ENCODE measurements around the gene WHRN.

The WHRN gene

DNA sequence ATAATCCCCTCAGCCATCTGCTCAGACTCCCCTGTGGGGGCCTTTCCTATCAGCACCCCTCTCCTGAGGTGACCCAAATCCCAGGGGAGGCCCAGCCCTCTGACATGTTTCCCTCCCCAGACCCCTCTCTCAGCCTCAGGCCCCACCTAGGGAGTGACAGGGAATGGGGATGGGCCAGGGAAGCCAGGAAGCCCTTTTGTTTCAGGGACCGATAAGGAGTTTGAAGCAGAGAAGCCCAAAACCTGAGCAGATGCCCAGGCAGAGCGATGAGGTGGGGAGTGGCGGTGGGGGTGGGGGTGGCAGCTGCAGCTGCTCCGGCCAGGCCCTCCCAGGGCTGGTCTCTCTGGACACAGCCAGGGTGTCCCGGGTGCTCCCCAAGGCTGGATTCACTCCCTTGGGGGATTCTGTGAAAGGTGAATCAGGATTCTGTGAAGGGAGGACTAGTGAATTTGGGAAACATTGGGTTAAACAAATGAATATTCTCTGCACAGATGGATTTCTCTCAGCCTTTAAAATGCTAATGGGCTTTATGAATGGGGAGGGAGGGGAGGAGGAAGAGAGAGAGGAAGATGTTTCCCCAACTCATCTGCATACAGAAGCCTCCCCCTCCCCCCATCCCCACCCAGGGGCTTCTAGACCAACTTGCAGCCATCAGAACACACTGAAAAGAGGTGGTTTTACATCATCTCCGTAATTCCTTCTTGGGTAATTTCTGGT, 134.9 kb downstream of the WHRN start:
- Mint-ChIP-seq H3K36me3 (peaks cover 84% of the 10 kb centered on the region), H3K4me3 (no peak overlapping the region)
- CTCF ChIA-PET = interaction anchor here (5.6 kb wide), 1 partner anchor 16 kb away, joined by 65 read pairs; the partner anchor contains the start of gene AKNA

DNA sequence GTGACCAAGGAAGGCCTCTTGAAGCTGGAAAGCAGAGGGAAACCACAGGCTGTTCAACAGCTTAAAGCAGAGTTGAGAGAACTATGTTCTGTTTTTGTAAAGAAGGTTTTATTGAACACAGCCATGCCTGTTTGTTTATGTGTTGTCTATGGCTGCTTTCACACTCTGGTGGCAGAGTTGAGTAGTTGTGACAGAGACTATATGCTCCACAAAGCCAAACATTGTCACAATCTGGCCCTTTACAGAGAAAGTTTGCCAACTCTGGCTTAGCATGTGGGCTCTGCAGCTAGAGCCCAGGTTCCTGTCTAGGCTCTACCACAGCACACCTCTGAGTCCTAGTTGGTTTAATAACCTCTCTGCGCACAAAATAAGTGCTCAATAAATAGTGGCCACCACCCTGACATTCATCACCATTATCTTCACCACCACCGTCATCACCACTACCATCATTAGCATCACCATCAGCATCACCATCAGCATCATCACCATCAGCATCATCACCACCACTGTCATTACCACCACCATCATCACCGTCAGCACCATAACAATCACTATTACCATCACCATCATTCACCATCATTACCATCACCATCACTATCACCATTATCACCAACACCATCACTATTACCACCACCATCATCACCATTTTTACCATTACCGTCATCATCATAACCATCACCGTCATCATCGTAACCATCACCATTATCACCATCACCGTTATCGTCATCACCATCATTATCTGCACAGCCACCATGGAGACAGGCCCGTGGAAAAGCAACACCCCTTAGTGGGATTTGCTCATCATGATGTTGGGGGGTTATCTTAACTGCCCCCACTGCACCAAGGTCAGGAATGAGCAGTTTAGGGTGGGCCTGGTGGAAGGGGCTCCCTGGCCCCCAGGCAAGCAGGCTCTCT, 135.8 kb downstream of the WHRN start:
- no peaks in the 10 kb centered on the region for H3K9me3 Mint-ChIP-seq
- peaks cover 83% of the 10 kb centered on the region for H3K36me3 Mint-ChIP-seq
- DNase-seq = no peak
- peaks cover 95% of the 10 kb centered on the region for H3K4me1 Mint-ChIP-seq
- CTCF ChIA-PET = interaction anchor here (5.6 kb wide), 1 partner anchor 17 kb away, joined by 65 read pairs; the partner anchor contains the start of gene AKNA
- H3K27me3 Mint-ChIP-seq = no peaks in the 10 kb centered on the region
- peak overlapping the region; percentile 79 for H3K27ac Mint-ChIP-seq
- no peak overlapping the region for H3K4me3 Mint-ChIP-seq

More for the DNA sequence above, 134.9 kb downstream of the WHRN start:
- no peaks in the 10 kb centered on the region for H3K9me3 Mint-ChIP-seq
- H3K4me1 Mint-ChIP-seq = peaks cover 96% of the 10 kb centered on the region
- H3K27ac Mint-ChIP-seq = peak overlapping the region; percentile 94
- no peak for DNase-seq
- H3K27me3 Mint-ChIP-seq = no peaks in the 10 kb centered on the region

DNA sequence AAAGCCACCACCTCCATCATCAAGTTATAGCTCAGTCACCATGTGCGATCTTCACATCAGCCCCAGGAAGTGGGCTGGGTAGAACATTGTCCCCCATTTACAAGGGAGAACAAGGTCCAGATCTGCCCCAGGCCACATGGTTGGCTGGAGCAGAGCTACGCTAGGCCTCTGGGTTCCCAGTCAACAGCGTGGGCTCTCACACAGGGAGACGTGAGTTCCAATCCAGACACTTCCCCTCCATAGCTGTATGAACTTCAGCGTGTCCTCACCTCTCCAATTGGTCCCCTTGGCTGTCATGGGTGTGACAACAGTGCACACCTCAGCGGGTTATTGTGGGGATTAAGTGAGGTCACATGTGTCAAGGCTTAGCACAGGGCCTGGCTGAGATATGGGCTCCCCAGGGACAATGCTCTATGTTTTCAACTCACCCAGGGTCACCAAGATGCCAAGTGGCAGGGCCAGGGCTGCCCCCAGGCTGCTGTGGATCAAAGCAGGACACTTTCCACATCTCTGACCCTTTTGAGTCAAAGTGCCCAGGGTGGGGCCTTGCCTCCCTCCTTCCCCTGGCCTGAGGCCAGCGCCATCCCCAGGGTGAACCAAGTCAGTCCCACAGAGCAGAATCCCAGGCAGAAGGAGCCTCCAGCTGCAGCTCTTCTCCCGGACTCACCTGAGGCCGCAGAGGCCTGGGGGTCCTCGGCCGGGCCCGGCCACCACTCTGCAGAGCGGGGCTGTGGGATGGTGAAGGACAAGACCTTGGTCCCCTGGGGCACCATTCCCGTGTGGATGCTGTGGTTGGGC, 137.3 kb downstream of the WHRN start:
- Mint-ChIP-seq H3K27me3 (no peaks in the 10 kb centered on the region), H3K4me1 (peaks cover 96% of the 10 kb centered on the region), H3K36me3 (peaks cover 85% of the 10 kb centered on the region), H3K27ac (peak overlapping the region; percentile 94), H3K9me3 (no peaks in the 10 kb centered on the region), H3K4me3 (no peak overlapping the region)
- CTCF ChIA-PET = interaction anchor here (0.6 to 1.9 kb wide), 8 partner anchors 14 to 27 kb away, joined by 3 to 13 read pairs (median 3); partner anchors contain the start of gene AKNA
- no peak for DNase-seq

DNA sequence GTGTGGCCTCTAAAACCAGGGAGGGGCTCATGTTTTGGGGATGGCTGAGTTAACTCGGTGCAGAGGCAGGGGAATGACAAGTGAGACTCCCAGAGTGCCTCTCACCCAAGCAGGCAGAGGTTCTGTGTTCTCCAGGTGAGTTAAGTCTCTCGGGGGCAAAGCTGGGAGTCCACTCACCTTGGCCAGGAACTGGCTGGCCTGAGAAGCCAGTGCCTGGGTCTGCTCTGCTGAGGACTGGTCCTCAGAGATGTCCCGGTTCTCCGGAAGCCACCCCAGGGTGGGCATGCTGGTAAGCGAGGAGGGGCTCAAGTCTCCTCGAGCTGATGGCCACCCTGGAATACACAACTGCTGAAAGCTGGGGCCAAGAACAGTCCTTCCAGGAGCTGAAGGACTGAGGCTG, 137.9 kb downstream of the WHRN start:
- CTCF ChIA-PET = interaction anchor here (0.8 to 1.9 kb wide), 7 partner anchors 14 to 28 kb away, joined by 3 to 13 read pairs (median 3); partner anchors contain the start of gene AKNA
- Mint-ChIP-seq H3K27ac (peak overlapping the region; percentile 94), H3K36me3 (peaks cover 87% of the 10 kb centered on the region), H3K4me1 (peaks cover 93% of the 10 kb centered on the region), H3K27me3 (no peaks in the 10 kb centered on the region), H3K9me3 (no peaks in the 10 kb centered on the region), H3K4me3 (peak overlapping the region; percentile 34)
- DNase-seq = no peak

DNA sequence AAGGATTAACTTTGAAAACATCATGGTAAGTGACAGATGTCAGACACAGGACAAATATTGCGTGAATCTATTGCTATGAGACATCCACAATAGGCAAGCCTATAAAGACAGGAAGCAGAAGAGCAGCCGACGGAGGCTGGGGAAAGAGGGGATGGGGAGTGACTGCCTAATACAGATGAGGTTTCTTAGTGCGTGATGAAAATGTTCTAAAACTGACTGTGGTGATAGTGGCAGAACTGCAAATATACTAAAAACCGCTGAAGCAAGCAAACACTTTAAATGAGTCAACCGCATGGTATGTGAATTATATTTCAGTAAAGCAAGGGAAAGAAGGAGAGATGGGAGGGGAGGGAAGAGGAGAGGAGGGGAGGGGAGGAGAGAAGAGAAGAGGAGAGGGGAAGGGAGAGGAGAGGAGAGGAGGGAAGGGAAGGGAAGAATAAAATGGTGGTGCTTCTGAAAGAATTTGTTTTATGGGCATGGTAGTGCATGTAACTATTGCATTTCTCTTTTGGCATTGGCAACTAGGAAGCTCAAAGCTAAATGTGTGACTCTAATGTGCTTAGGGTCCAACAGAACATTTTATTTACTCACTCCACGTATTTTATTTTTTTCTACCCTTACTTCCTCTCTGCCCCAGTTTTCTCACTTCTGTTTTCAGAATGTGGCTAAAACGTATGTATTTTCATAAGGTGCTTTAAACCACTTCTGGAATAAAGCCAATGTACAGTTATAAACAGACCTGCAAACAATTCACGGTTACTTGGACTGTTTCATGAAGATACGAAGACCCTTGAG, 138.7 kb downstream of the WHRN start:
- no peaks in the 10 kb centered on the region for H3K9me3 Mint-ChIP-seq

DNA sequence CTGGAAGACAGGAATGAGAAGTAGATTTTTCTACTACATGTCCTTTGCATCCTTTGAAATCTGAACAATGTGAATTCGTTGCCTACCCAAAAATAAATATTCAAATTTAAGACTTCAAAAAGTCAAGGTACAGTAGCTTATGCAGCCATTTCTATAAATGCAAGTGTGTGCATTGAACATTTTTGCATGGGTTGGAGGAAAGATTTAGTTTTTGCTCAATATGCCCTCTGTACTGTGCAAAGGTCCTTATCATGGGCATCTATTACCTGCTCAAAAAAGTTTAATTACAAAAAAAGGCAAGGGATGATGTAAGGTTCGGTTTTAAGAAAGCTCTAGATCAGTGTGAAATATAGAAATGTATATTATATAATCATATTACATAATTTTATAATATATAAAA, 140.1 kb downstream of the WHRN start:
- H3K9me3 Mint-ChIP-seq = no peaks in the 10 kb centered on the region
- no peak for DNase-seq
- CTCF ChIA-PET = interaction anchor here (0.8 to 1.9 kb wide), 3 partner anchors 16 to 24 kb away, joined by 3 to 10 read pairs (median 7); partner anchors contain the start of gene AKNA
- H3K27ac Mint-ChIP-seq = peak overlapping the region; percentile 88
- H3K27me3 Mint-ChIP-seq = no peaks in the 10 kb centered on the region
- H3K36me3 Mint-ChIP-seq = peaks cover 89% of the 10 kb centered on the region
- H3K4me3 Mint-ChIP-seq = no peak overlapping the region
- peaks cover 90% of the 10 kb centered on the region for H3K4me1 Mint-ChIP-seq

More for the DNA sequence above, 138.7 kb downstream of the WHRN start:
- peaks cover 87% of the 10 kb centered on the region for H3K36me3 Mint-ChIP-seq
- H3K27me3 Mint-ChIP-seq = no peaks in the 10 kb centered on the region
- H3K4me1 Mint-ChIP-seq = peaks cover 89% of the 10 kb centered on the region
- peak overlapping the region; percentile 34 for H3K4me3 Mint-ChIP-seq
- peak; percentile 57 for DNase-seq
- CTCF ChIA-PET = interaction anchor here (1.0 to 1.9 kb wide), 4 partner anchors 19 to 29 kb away, joined by 3 to 13 read pairs (median 7); partner anchors contain the start of gene AKNA
- peak overlapping the region; percentile 94 for H3K27ac Mint-ChIP-seq

DNA sequence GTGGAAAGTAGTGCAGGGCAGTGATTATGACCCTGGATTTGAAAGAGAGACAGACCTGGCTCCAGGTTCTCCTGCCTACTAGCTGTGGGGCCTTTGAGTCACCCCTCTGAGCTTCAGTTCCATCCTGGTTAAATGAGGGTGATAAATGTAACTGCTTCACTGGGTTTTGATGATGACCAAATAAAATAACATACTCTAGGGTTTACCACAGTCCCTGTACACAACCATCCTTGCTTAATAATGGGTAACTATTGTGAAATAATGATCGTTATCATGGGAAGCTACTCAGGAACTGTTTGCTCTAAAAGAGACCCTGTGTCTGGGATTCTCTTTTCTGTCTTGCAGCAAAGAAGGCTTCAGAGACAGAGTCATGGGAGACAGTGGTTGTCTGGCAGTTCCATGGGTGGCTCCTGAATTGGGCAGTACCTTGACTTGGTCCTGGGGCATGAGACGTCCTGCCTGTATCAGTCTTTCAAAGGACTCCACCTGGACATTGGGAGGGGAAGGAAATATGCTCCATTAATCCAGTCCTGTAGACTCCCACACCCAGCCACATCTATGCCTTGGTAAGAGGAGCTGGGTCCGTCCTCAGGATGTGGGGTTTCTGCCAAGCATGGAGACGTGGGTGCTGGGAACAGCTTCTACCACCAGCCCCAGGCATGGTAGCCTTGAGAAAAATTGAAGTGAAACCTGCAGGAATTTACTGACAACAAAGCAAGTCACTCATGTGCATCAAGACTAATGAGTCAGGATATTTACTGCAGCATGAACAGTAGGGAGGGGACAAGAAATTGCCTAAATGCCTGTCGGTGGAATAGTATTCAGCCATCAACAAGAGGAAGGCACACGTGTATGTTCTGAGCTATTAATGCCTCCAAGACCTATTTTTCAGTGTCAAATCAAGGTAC, 140.9 kb downstream of the WHRN start:
- DNase-seq = no peak
- CTCF ChIA-PET = interaction anchor here (1.0 to 1.9 kb wide), 3 partner anchors 15 to 23 kb away, joined by 3 to 10 read pairs (median 4); partner anchors contain the start of gene AKNA
- Mint-ChIP-seq H3K9me3 (no peaks in the 10 kb centered on the region), H3K27me3 (no peaks in the 10 kb centered on the region), H3K4me3 (no peak overlapping the region), H3K4me1 (peaks cover 89% of the 10 kb centered on the region), H3K36me3 (peaks cover 89% of the 10 kb centered on the region), H3K27ac (peak overlapping the region; percentile 88)

DNA sequence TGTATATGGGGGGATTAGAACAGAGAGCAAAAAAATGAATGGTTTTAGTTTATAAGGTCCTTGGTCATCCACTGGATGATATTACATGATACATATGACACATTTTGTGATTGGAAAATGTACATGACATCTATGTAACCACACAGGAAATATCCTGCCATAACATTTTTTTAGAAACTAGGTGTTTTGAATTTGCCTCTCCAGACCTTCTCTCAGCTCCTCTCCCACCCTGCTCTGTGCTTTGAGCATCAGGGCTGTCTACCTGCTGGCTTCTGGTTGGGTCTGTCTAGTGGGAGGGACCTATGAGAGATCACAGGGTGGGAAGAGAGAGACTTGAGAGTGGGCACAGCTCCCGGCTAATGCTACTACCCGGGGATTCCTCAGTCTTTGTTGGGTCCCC, 141.8 kb downstream of the WHRN start:
- Mint-ChIP-seq H3K4me3 (no peak overlapping the region), H3K9me3 (no peaks in the 10 kb centered on the region), H3K27me3 (no peaks in the 10 kb centered on the region), H3K36me3 (peaks cover 89% of the 10 kb centered on the region), H3K27ac (peak overlapping the region; percentile 88), H3K4me1 (peaks cover 85% of the 10 kb centered on the region)
- CTCF ChIA-PET = interaction anchor here (1.4 to 2.2 kb wide), 2 partner anchors 21 to 24 kb away, joined by 4 to 10 read pairs; partner anchors contain the start of gene AKNA
- no peak for DNase-seq

DNA sequence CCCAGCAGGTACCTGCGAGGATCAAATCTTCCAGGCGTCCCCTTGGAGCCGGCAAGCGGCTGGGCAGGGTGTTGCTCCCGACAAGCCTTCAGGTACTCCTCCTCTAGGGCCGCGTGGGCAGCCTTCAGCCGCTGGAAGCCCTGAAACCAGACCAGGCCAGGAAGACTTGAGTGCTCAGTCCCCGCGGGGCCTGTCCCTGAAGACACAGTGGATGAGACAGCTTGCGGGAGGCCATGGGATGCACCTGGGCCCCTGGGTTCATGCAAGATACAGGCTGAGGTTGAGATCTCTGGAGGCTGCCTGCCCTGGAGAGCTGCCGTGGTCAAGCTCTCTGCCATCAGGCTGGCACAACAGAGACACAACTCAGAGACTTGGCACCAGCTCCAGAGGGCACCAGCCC, 142.9 kb downstream of the WHRN start:
- H3K9me3 Mint-ChIP-seq = no peaks in the 10 kb centered on the region
- peaks cover 86% of the 10 kb centered on the region for H3K36me3 Mint-ChIP-seq
- H3K27me3 Mint-ChIP-seq = no peaks in the 10 kb centered on the region
- CTCF ChIA-PET = interaction anchor here (1.7 to 2.2 kb wide), 2 partner anchors 22 to 25 kb away, joined by 5 to 10 read pairs; partner anchors contain the start of gene AKNA
- no peak overlapping the region for H3K4me3 Mint-ChIP-seq
- H3K4me1 Mint-ChIP-seq = peaks cover 80% of the 10 kb centered on the region
- peak overlapping the region; percentile 88 for H3K27ac Mint-ChIP-seq
- no peak for DNase-seq

DNA sequence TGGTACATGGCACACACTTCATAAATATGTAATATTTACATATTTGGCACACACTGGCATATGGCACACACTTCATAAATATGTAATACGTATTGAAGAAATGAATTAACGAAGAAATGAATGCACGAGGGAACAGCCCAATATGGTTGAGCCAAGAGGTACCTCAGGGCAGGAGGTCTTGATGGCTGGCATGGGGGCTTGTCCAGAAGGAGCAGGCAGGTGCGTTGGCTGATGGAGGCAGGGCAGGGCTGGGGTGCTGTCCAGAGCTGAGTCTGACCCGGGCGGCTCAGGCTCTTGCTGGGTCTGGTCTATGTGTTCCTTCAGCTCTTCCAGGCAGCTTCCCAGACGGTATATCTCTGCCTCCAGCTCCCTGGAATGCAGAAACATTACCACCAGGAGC, 143.7 kb downstream of the WHRN start:
- Mint-ChIP-seq H3K9me3 (no peaks in the 10 kb centered on the region), H3K4me1 (peaks cover 73% of the 10 kb centered on the region), H3K36me3 (peaks cover 85% of the 10 kb centered on the region), H3K27ac (peak overlapping the region; percentile 82), H3K4me3 (no peak overlapping the region), H3K27me3 (no peaks in the 10 kb centered on the region)
- CTCF ChIA-PET = interaction anchor here (1.7 to 2.2 kb wide), 2 partner anchors 23 to 26 kb away, joined by 5 to 10 read pairs; partner anchors contain the start of gene AKNA
- no peak for DNase-seq

DNA sequence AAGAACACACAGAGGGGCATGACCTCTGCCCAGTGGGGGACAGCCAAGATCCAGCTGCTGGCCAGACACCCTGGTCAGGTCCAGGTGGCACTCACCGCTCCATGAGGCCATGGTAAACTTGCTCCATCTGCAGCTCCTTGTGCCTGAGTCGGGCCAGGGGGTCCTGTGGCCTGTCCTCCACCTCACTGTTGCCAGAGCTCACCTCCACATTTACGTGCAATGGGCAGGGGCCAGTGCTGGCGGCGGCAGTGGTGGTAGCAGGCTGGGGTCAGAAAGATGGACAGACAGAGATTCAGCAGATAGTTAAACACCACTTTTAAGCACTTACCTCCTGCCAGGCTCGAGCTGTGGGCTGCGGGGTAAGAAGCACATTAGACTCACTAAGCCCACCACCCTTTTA, 145.5 kb downstream of the WHRN start:
- CTCF ChIA-PET = no interaction called here
- no peaks in the 10 kb centered on the region for H3K9me3 Mint-ChIP-seq
- H3K4me3 Mint-ChIP-seq = no peak overlapping the region
- H3K27ac Mint-ChIP-seq = peak overlapping the region; percentile 67
- peaks cover 81% of the 10 kb centered on the region for H3K36me3 Mint-ChIP-seq
- H3K27me3 Mint-ChIP-seq = no peaks in the 10 kb centered on the region
- H3K4me1 Mint-ChIP-seq = peaks cover 59% of the 10 kb centered on the region
- DNase-seq = no peak

DNA sequence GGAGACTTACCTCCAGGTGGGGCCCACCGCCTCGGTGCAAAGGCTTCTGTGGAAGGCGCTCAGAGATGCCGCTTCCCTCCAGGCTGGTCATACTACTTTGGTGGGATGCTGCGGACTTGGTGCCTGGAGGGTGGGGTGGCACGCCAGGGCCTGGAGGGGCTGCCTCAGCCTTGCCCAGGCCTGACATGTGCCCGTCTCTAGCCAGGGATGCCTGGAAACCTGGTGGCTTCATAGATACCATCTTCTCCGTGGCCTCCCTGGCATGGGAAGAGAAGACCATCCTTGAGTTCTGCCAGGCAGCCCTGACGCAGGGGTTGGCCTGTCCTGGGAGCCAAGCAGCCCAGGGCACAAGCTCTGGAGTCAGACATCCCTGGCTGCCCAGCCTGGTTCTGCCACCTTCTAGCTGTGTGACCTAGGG, 147.4 kb downstream of the WHRN start:
- no peaks in the 10 kb centered on the region for H3K27me3 Mint-ChIP-seq
- no peak for DNase-seq
- peaks cover 41% of the 10 kb centered on the region for H3K4me1 Mint-ChIP-seq
- peak overlapping the region; percentile 38 for H3K27ac Mint-ChIP-seq
- H3K36me3 Mint-ChIP-seq = peaks cover 71% of the 10 kb centered on the region
- CTCF ChIA-PET = no interaction called here
- H3K9me3 Mint-ChIP-seq = no peaks in the 10 kb centered on the region
- H3K4me3 Mint-ChIP-seq = no peak overlapping the region

All from activated naive CD4-positive, alpha-beta T cell treated with anti-CD3 and anti-CD28 coated beads, Interleukin-2, amount 10 ng/mL, durations not matched to agents 7 days and 5 days (primary cell).